ENCODE measurements around the gene ALOX12. TPM values are rescaled to one million over a fixed set of nuclear protein-coding genes. Genes with fewer than 3 reads are reported as not detected.
"Not testable (repeated sequence)": the region's sequence is repeated elsewhere in the genome, so short reads cannot be mapped to it uniquely, and the experiment has no call there.

Gene ALOX12
- total and polyA plus RNA-seq, 2 donors from 2014 or later = not detected

GRCh38 chr17:7048968-7049367, 53.1 kb downstream of the ALOX12 start:
- no peak for FAIRE-seq
- TF ChIP-seq CTCF (IDR thresholded peaks at IDR 0.05; ENCODE audit: borderline replicate concordance, extremely low read depth, insufficient read depth) = no peak

DNA sequence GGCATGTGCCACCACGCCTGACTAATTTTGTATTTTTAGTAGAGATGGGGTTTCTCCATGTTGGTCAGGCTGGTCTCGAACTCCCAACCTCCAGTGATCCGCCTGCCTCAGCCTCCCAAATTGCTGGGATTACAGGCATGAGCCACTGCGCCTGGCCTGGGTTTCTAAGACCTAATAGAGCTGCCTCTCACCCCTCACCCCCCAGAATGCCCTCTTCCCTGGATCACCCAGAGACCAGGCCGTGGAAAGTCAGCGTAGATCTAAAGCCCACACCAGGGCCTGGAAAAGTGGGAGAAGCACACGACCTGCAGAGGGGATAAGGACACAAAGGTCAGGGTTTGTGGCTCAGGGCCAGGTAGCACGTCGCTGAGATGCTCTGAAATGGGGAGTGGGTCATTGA, 54.7 kb downstream of the ALOX12 start:
- not testable (repeated sequence) for H3K9me3 ChIP-seq (ENCODE audit: control insufficient read depth in 2 of 3, insufficient read depth in 1 of 3, low read length in 3 of 3); H3K4me1 ChIP-seq (ENCODE audit: control insufficient read depth in 2 of 3, insufficient read depth in 2 of 3, low read depth in 1 of 3, low read length in 3 of 3); DNase-seq; H3K27ac ChIP-seq (ENCODE audit: low read depth in 2 of 2, low read length in 2 of 2); FAIRE-seq; H3K4me3 ChIP-seq (ENCODE audit: low read length in 3 of 3); H3K36me3 ChIP-seq (ENCODE audit: control insufficient read depth in 2 of 3, insufficient read depth in 3 of 3, low read length in 3 of 3); H3K9ac ChIP-seq (ENCODE audit: low read length in 3 of 3); H3K27me3 ChIP-seq (ENCODE audit: control insufficient read depth, insufficient read depth, low read length)
- intact Hi-C loops (cut with DNase I) = loop anchor here (5.0 kb wide), 1 partner anchor 87 kb away; no protein-coding TSS in a partner anchor

More at GRCh38 chr17:7048968-7049367, 53.1 kb downstream of the ALOX12 start:
- intact Hi-C loops (cut with DNase I) = no loop called here
- no peak for DNase-seq
- Histone ChIP-seq H3K27ac (ENCODE audit: low read depth in 2 of 2, low read length in 2 of 2) (no peak overlapping the region), H3K9ac (ENCODE audit: low read length in 3 of 3) (no peak overlapping the region), H3K27me3 (ENCODE audit: control insufficient read depth, insufficient read depth, low read length) (peaks cover 3% of the 10 kb centered on the region), H3K4me1 (ENCODE audit: control insufficient read depth in 2 of 3, insufficient read depth in 2 of 3, low read depth in 1 of 3, low read length in 3 of 3) (peaks cover 3 to 10% (median 10%) of the 10 kb centered on the region in 3 donors), H3K36me3 (ENCODE audit: control insufficient read depth in 2 of 3, insufficient read depth in 3 of 3, low read length in 3 of 3) (no peaks in the 10 kb centered on the region), H3K4me3 (ENCODE audit: low read length in 3 of 3) (no peak overlapping the region), H3K9me3 (ENCODE audit: control insufficient read depth in 2 of 3, insufficient read depth in 1 of 3, low read length in 3 of 3) (no peaks in the 10 kb centered on the region)

DNA sequence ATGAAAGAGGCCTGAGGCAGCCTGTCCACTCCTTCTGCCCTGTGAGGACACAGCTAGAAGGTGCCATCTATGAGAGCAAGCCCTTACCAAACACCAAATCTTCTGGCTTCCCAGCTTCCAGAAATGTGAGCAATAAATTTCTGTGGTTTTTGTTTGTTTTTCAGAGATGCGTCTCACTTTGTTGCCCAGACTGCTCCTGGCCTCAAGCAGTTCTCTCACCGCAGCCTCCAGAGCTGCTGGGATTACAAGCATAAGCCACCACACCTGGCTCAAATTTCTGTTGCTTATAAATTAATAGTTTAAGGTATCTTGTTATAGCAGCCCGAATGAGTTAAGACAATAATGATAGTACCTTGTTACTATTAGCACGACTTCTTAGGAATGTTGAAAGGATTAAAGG, 60.5 kb downstream of the ALOX12 start:
- intact Hi-C loops (cut with DNase I) = no loop called here
- no peak overlapping the region for H3K9ac ChIP-seq (ENCODE audit: low read length in 3 of 3)
- no peak for DNase-seq
- H3K4me1 ChIP-seq (ENCODE audit: control insufficient read depth in 2 of 3, insufficient read depth in 2 of 3, low read depth in 1 of 3, low read length in 3 of 3) = no peaks in the 10 kb centered on the region
- H3K27me3 ChIP-seq (ENCODE audit: control insufficient read depth, insufficient read depth, low read length) = no peaks in the 10 kb centered on the region
- H3K4me3 ChIP-seq (ENCODE audit: low read length in 3 of 3) = no peak overlapping the region
- no peaks in the 10 kb centered on the region for H3K9me3 ChIP-seq (ENCODE audit: control insufficient read depth in 2 of 3, insufficient read depth in 1 of 3, low read length in 3 of 3)
- FAIRE-seq = no peak
- no peak for TF ChIP-seq CTCF (IDR thresholded peaks at IDR 0.05; ENCODE audit: borderline replicate concordance, extremely low read depth, insufficient read depth)
- no peak overlapping the region for H3K27ac ChIP-seq (ENCODE audit: low read depth in 2 of 2, low read length in 2 of 2)
- H3K36me3 ChIP-seq (ENCODE audit: control insufficient read depth in 2 of 3, insufficient read depth in 3 of 3, low read length in 3 of 3) = no peaks in the 10 kb centered on the region

DNA sequence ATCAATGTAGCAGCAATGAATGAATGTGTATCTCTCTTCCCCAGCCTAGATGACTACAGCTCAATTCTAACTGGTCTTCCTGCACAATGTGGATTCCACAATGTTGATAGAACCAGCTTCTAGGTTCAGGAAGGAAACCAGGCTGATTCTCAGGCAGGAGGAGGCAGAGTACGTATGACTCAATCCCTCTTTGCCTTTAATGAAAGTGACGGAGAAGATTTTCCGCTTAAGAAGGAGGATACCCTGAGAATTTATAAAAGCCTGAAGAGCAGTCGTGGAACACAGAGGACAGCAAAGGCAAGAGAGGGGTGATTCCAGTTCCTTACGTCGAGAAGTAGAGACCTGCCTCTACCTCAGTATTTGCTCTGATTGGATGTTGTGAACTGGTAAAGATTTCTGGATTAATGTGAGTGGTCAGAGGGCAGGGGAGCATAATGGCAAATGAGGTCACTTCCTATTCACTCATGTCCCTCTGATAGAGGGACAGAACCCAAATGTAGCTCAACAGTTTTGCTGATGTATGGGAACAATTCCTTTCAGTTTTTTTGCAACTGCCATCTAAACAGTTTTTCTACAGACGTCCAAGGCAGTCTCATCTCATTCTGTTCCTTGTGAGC, 63.1 kb downstream of the ALOX12 start:
- no peak overlapping the region for H3K9ac ChIP-seq (ENCODE audit: low read length in 3 of 3)
- H3K4me3 ChIP-seq (ENCODE audit: low read length in 3 of 3) = no peak overlapping the region
- intact Hi-C loops (cut with DNase I) = no loop called here
- no peak for FAIRE-seq
- H3K4me1 ChIP-seq (ENCODE audit: control insufficient read depth in 2 of 3, insufficient read depth in 2 of 3, low read depth in 1 of 3, low read length in 3 of 3) = no peaks in the 10 kb centered on the region
- H3K9me3 ChIP-seq (ENCODE audit: control insufficient read depth in 2 of 3, insufficient read depth in 1 of 3, low read length in 3 of 3) = no peaks in the 10 kb centered on the region
- TF ChIP-seq CTCF (IDR thresholded peaks at IDR 0.05; ENCODE audit: borderline replicate concordance, extremely low read depth, insufficient read depth) = no peak
- no peaks in the 10 kb centered on the region for H3K27me3 ChIP-seq (ENCODE audit: control insufficient read depth, insufficient read depth, low read length)
- no peak overlapping the region for H3K27ac ChIP-seq (ENCODE audit: low read depth in 2 of 2, low read length in 2 of 2)
- H3K36me3 ChIP-seq (ENCODE audit: control insufficient read depth in 2 of 3, insufficient read depth in 3 of 3, low read length in 3 of 3) = no peaks in the 10 kb centered on the region
- DNase-seq = no peak

Other genes starting within 250 kb of the ALOX12 start
- 35.3 TPM for gene XAF1, start 240.0 kb upstream of the ALOX12 start, total RNA-seq
- 7.9 TPM for gene XAF1, start 240.0 kb upstream of the ALOX12 start, polyA plus RNA-seq (ENCODE audit: insufficient read depth, low read depth, low replicate concordance)
- gene FBXO39, start 219.8 kb upstream of the ALOX12 start, total RNA-seq = not detected
- gene FBXO39, start 219.8 kb upstream of the ALOX12 start, polyA plus RNA-seq (ENCODE audit: insufficient read depth, low read depth, low replicate concordance) = not detected
- 0.06 TPM for gene TEKT1, start 164.3 kb upstream of the ALOX12 start, total RNA-seq
- gene TEKT1, start 164.3 kb upstream of the ALOX12 start, polyA plus RNA-seq (ENCODE audit: insufficient read depth, low read depth, low replicate concordance) = not detected
- gene RNASEK, start 16.6 kb downstream of the ALOX12 start, total RNA-seq = 195 TPM
- 971 TPM for gene RNASEK, start 16.6 kb downstream of the ALOX12 start, polyA plus RNA-seq (ENCODE audit: insufficient read depth, low read depth, low replicate concordance)
- 33.3 TPM for gene BCL6B, start 27.0 kb downstream of the ALOX12 start, total RNA-seq
- 4.4 TPM for gene BCL6B, start 27.0 kb downstream of the ALOX12 start, polyA plus RNA-seq (ENCODE audit: insufficient read depth, low read depth, low replicate concordance)
- 6.5 TPM for gene SLC16A13, start 40.0 kb downstream of the ALOX12 start, total RNA-seq
- gene SLC16A13, start 40.0 kb downstream of the ALOX12 start, polyA plus RNA-seq (ENCODE audit: insufficient read depth, low read depth, low replicate concordance) = 11.6 TPM
- gene SLC16A11, start 48.0 kb downstream of the ALOX12 start, total RNA-seq = 2.1 TPM
- gene SLC16A11, start 48.0 kb downstream of the ALOX12 start, polyA plus RNA-seq (ENCODE audit: insufficient read depth, low read depth, low replicate concordance) = 7.8 TPM
- gene CLEC10A, start 84.2 kb downstream of the ALOX12 start, total RNA-seq = 16.1 TPM
- gene CLEC10A, start 84.2 kb downstream of the ALOX12 start, polyA plus RNA-seq (ENCODE audit: insufficient read depth, low read depth, low replicate concordance) = 1.5 TPM
- gene ASGR2, start 118.8 kb downstream of the ALOX12 start, total RNA-seq = 1.2 TPM
- gene ASGR2, start 118.8 kb downstream of the ALOX12 start, polyA plus RNA-seq (ENCODE audit: insufficient read depth, low read depth, low replicate concordance) = 1.4 TPM
- 2.1 TPM for gene ASGR1, start 183.3 kb downstream of the ALOX12 start, total RNA-seq
- gene ASGR1, start 183.3 kb downstream of the ALOX12 start, polyA plus RNA-seq (ENCODE audit: insufficient read depth, low read depth, low replicate concordance) = 1.4 TPM
- 18.9 TPM for gene DLG4, start 223.8 kb downstream of the ALOX12 start, total RNA-seq
- gene DLG4, start 223.8 kb downstream of the ALOX12 start, polyA plus RNA-seq (ENCODE audit: insufficient read depth, low read depth, low replicate concordance) = 6.6 TPM
- gene ACADVL, start 223.9 kb downstream of the ALOX12 start, total RNA-seq = 689 TPM
- gene ACADVL, start 223.9 kb downstream of the ALOX12 start, polyA plus RNA-seq (ENCODE audit: insufficient read depth, low read depth, low replicate concordance) = 1,202 TPM
- 35.8 TPM for gene DVL2, start 238.5 kb downstream of the ALOX12 start, total RNA-seq
- gene DVL2, start 238.5 kb downstream of the ALOX12 start, polyA plus RNA-seq (ENCODE audit: insufficient read depth, low read depth, low replicate concordance) = 18.0 TPM
- 28.1 TPM for gene PHF23, start 243.4 kb downstream of the ALOX12 start, total RNA-seq
- 48.5 TPM for gene PHF23, start 243.4 kb downstream of the ALOX12 start, polyA plus RNA-seq (ENCODE audit: insufficient read depth, low read depth, low replicate concordance)
- gene GABARAP, start 246.4 kb downstream of the ALOX12 start, total RNA-seq = 477 TPM
- 1,483 TPM for gene GABARAP, start 246.4 kb downstream of the ALOX12 start, polyA plus RNA-seq (ENCODE audit: insufficient read depth, low read depth, low replicate concordance)

Data from kidney (tissue), 14 donors.